Kidney glomerular epithelial cell (primary cell): Measurements from ENCODE around the gene AP5M1.
"Not testable (repeated sequence)": the region's sequence is repeated elsewhere in the genome, so short reads cannot be mapped to it uniquely, and the experiment has no call there.

Experiments used
- DNase-seq: peaks from one replicate; lab custom pipeline; 2025; lab: John Stamatoyannopoulos, UW

Gene AP5M1, protein sequence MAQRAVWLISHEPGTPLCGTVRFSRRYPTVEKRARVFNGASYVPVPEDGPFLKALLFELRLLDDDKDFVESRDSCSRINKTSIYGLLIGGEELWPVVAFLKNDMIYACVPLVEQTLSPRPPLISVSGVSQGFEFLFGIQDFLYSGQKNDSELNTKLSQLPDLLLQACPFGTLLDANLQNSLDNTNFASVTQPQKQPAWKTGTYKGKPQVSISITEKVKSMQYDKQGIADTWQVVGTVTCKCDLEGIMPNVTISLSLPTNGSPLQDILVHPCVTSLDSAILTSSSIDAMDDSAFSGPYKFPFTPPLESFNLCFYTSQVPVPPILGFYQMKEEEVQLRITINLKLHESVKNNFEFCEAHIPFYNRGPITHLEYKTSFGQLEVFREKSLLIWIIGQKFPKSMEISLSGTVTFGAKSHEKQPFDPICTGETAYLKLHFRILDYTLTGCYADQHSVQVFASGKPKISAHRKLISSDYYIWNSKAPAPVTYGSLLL

GRCh38 chr14:57268161-57269069 is at the start of gene AP5M1, which contains the start of gene EXOC5:
AP5M1 (plus strand) TSS chr14:57268971; CDS start chr14:57269315, 344 bp downstream.
EXOC5 (minus strand) TSS chr14:57268905; CDS start chr14:57268648, 257 bp downstream.
- DNase-seq: peak; percentile 97

GRCh38 chr14:57221931-57222330 is 46.8 kb upstream of the AP5M1 start:
- no peak for DNase-seq

- DNase-seq: no peak
Observed at GRCh38 chr14:57227083-57227482, 41.7 kb upstream of the AP5M1 start.

GRCh38 chr14:57228320-57228719 is 40.5 kb upstream of the AP5M1 start:
- not testable (repeated sequence) for DNase-seq

DNA sequence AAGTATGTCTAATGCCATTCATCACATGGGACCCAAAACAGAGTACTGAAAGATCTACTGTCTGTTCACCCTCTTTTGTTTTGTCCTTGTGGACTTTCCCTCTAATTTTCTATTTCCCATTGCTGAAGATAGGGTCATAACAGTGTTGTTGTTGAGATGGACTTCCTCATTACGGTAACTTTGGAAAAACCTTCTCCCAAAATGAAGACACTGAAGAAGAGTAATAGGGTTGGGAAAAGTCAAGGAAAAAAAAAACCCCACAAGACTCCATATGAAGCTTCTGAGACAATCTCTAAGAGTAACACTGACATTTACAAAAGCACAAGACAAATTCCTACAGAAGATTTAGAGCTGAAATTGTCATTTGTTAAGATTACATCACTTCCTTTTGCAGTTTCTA is 36.8 kb upstream of the AP5M1 start:
- DNase-seq: no peak

DNA sequence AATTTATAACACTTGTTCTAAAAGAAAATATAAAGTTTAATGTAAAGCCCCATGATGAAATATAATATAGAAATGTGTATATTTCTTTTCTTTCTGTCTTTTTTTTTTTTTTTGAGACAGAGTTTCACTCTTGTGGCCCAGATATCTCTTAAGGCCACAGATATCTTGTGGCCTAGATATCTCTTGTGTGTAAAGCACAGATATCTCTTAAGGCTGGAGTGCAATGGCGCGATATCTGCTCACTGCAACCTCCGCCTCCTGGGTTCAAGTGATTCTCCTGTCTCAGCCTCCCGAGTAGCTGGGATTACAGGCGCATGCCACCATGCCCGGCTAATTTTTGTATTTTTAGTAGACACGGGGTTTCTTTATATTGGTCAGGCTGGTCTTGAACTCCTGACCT is 28.7 kb upstream of the AP5M1 start:
- DNase-seq: not testable (repeated sequence)

DNA sequence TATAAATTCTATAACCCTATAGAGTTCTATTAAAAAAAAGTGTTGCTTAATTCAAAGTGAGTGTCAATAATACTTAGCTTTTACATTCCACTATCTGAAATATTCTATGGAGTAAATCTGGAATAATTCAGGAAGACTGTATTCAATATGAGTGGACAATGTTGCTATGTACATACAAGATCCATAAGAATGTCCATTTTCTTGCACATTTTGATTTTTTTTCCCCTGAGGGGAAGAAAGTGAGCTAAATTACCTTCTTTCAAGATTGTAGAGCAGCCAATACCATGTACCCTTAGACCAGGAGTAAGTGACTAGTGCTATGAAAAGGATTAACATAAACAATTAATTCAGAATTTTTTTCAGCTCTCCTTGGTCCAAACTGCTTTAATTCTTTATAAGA is 25.5 kb upstream of the AP5M1 start:
- no peak for DNase-seq

DNA sequence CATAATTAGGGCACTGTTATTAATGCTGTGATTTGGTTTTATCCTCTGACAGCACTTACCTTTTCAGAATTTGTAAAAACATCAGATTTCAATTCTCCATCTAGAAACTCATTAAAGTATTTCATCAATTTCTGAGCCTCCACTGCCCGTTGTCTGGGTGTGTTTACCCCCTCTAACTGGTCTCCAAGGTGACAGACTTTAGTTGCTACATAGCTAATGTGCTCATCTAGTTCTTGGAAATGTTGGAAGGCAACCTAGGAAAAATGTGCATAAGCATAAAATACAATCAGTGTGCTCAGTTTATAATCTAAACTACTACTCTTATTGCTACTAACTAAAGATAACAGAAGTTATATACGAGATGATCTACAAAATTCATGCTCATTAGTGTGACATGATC is 24.7 kb upstream of the AP5M1 start:
- no peak for DNase-seq

DNA sequence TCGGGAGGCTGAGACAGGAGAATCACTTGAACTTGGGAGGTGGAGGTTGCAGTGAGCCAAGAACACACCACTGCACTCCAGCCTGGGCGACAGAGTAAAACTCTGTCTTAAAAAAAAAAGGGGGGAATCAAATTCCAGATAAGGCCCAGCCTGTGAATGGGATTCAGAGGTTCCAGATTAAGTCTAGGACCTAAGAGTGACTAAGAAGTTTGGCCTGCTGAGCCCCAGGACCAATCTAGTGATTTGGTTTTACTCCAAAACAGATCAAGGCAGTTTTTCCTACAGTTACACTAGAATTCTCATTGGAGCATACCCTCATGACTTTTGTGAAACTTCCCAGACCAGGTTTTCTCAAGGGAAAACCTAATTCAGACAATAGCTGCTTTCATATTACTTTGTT is 22.8 kb upstream of the AP5M1 start:
- DNase-seq: no peak

- no peak for DNase-seq
Observed at GRCh38 chr14:57246933-57247657, 21.7 kb upstream of the AP5M1 start.

GRCh38 chr14:57254884-57255283 is 13.9 kb upstream of the AP5M1 start:
- DNase-seq: no peak

DNA sequence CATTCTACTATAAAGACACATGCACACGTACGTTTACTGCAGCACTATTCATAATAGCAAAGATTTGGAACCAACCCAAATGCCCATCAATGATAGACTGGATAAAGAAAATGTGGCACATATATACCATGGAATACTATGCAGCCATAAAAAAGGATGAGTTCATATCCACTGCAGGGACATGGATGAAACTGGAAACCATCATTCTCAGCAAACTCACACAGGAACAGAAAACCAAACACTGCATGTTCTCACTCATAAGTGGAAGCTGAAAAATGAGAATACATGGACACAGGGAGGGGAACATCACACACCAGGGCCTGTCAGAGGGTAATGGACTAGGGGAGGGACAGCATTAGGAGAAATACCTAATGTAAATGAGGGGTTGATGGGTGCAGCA is 10.6 kb upstream of the AP5M1 start:
- DNase-seq: not testable (repeated sequence)

- no peak for DNase-seq
Observed at GRCh38 chr14:57259672-57260071, 9.1 kb upstream of the AP5M1 start.

- no peak for DNase-seq
Observed at GRCh38 chr14:57261604-57262003, 7.2 kb upstream of the AP5M1 start.

DNA sequence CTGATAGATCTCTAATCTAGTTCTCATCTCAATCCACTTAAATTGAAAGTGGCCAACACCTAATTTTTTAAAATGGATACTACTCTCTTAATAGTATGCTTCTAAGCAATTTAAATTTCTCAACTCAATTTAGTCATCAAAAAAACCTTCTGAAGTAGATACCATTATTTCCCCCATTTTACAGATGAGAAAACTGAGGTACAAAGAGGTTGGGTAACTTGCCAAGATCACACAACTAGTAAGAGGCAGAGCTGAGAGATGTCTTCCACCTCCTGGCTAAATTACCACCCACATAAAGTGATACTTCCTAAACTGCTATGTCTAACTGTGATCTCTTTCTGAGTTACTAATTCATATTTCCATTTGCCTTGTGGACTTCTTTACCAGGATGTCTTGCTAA is 6.7 kb upstream of the AP5M1 start:
- no peak for DNase-seq

DNA sequence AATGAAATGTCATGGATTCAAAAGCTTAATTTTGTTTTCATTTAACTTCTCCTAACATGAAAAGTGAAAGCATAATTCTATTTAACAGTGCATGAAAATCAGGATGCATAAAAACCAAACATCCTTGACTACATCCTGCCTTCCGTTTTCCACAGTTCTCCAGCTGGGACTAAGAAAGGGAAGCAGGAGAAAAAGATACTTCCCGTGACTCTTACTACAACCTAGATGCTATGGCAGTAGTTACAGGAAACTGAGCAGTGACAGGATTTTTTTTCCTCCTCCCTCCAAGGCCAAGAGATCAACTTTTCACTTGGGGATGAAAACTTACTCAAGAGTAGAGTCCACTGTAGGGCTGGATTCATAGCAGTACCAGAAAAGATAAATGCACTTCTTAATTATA is 2.7 kb upstream of the AP5M1 start:
- DNase-seq: peak; percentile 32

GRCh38 chr14:57273236-57273635 is 4.5 kb downstream of the AP5M1 start:
- DNase-seq: no peak

DNA sequence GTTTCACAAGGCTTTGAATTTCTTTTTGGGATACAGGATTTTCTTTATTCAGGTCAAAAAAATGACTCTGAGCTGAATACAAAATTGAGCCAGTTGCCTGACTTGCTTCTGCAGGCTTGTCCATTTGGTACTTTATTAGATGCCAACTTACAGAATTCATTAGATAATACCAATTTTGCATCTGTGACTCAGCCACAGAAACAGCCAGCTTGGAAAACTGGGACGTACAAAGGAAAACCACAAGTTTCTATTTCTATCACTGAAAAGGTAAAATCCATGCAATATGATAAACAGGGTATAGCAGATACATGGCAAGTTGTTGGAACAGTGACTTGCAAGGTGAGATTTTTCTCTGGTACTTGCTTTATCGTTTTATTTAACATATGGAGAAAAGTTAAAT is 5.8 kb downstream of the AP5M1 start:
- DNase-seq: no peak

DNA sequence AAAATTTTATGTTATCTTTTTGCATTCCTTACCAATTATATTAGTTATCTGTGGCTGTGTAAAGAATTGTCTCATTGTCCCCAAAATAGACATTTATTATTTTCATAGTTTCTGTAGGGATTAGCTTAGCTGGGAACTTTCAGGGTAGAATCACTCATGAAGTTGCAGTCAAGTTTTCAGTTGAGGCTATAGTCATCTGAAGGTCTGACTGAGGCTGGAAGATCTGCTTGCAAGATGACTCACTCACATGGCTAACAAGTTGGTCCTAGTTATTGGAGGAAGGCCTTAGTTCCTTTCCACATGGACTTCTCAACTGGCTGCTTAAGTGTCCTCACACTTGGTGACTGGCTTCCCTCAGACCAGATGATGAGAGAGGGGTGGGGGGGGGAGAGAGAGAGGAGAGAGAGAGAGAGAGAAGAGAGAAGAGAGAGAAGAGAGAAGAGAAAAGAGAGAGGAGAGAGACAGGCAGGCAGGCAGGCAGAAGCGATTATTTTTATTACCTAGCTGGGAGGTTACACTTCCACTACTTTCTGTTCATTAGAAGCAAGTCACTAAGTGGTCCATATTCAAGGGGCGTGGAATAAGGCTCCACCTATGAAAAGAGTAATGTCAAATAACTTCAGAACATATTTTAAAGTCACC is 6.4 kb downstream of the AP5M1 start:
- no peak for DNase-seq

GRCh38 chr14:57277062-57277461 is 8.3 kb downstream of the AP5M1 start:
- DNase-seq: no peak

GRCh38 chr14:57287745-57288144 is 19.0 kb downstream of the AP5M1 start:
- no peak for DNase-seq

GRCh38 chr14:57290751-57291150 is 22.0 kb downstream of the AP5M1 start:
- no peak for DNase-seq
